NAMALWA (cell line): ENCODE measurements around the gene ABHD17A.
A peak's percentile ranks its signal among the peaks of the same experiment; 100 is the strongest.

Experiments
- DNase-seq: peaks from one replicate; pipeline ENCODE4 v3.0.0-alpha.2; 2015; ENCODE audit warnings: low spot score

Gene ABHD17A

DNA sequence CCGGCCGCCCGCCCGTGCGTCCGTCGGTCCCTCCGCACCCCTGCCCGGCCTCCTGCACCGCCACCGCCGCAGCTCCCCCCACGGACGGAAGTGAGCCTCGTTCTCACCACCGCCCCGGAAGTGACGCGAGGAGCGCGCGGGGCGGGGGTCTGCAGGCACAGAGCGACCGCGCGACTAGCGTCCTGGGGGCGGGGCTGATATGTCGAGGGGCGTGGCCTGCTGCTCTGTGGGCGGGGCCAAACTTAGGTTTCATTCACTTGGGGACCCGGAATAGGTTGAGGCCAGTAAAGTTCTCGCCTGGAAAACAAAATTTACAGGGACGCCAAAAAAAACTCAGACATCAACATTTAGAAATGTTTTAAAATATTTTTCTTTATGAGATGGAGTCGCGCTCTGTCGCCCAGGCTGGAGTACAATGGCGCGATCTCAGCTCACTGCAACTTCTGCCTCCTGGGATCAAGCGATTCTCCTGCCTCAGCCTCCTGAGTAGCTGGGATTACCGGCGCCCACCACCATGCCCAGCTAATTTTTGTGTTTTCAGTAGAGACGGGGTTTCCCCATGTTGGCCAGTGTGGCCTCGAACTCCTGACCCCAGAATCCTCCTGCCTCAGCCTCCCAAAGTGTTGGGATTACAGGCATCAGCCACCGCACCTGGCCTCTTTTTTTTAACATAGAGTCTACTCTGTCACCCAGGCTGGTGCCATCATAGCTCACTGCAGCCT is at the start of gene ABHD17A:
Gene ABHD17A, minus strand, starts transcription at position 99 of the 722 bp plus-strand sequence. CDS start 3,930 bp downstream, outside the sequence.
- peak; percentile 97 for DNase-seq

- no peak for DNase-seq
Measured at GRCh38 chr19:1933942-1934341, 48.6 kb upstream of the ABHD17A start.

DNA sequence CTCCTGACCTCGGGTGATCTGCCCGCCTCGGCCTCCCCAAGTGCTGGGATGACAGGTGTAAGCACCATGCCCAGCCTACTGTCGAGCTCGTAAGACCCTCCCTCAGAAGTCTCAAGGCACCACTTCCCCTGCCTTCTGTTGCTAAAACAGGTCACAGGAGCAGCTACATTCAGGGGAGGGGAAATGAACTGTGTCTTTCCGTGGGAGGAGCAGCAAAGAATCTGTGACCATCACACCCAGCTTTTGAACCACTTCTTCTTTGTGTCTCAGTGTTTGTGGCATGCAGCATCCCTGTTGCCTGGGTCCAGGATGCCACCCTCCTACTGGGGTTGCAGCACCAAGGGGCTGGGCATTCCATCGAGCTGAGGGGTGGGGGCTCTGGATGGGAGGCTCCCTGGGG is 47.9 kb upstream of the ABHD17A start:
- DNase-seq: no peak

DNA sequence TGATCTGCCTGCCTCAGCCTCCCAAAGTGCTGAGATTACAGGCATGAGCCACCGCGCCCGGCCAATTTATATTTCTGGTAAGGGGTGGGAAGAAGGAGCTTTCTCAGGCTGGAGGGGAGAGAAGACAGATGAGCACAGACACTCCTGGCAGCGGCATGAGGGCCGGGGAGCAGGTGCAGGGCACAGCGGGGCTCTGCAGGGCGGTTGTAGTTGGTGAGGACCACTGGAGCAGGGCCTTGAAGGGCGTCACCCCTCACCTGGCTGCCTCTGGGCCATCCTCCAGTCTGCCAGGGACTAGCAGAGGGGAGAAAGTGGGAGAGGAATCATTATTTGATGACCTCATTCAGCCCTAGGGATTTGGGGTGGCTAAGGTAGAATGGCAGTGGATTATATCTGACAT is 47.1 kb upstream of the ABHD17A start:
- no peak for DNase-seq

GRCh38 chr19:1931445-1931844 is 46.1 kb upstream of the ABHD17A start:
- no peak for DNase-seq

DNA sequence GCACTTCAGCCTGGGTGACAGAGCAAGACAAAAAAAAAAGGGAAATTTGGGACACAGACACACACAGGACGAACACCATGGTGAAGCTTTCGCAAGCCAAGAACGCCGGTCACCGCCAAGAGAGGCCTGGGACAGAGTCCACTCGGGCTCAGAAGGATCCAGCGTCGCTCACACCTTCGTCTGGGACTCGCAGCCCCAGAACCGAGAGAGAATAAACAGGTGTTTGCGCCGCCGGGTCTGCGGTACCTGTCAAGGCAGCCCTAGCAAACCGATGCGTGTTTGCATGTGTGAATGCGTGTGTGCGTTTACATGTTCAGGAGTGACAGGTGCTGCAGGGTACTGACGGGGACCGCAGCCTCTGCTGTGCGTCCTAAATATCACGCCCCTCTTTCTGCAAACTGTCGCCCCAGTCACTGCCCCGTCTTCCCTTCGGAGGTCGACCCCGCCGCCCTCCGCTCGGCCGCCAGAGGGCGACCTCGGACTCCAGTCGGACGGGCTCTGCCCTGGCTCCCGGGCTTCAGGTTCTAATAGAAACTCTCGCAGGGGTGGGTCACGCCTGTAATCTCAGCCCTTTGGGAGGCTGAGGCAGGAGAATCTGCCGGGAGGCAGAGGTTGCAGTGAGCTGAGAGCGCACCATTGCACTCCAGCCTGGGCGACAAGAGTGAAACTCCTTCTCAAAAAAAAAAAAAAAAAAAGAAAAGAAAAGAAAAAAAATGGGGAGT is 43.9 kb upstream of the ABHD17A start:
- DNase-seq: peak; percentile 90

GRCh38 chr19:1925544-1925943 is 40.2 kb upstream of the ABHD17A start:
- DNase-seq: no peak

DNA sequence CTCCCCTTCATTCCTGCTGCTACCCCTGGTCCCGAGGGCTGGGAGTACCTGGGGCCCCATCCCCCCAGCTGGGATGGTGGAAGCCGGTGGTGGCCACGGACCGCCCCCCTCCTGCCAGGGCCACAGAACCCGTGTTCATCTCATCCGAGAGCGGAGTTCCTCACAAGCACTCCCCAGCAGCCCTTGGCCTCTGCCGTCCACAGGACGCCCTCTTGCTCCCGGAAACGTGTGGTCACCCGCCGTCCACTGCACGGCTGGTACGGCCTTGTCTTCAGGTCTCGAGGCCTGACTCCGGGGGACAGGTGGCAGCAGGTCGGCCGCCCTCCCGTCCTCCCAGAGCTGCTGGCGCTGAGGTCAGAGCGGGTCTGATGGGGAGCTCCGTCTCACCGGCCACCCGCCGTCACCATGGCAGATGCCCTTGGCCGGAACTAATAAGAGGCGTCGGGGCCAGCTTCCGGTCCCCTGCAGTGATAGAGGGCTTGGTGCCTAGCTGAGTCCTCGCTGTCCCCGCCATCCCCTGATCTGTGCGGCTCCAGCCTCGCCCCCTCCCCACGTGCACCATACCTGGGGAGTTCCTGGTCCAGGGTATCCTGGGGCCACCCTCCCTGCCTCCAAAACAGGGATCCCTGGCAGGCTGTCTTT is 39.1 kb upstream of the ABHD17A start:
- no peak for DNase-seq

DNA sequence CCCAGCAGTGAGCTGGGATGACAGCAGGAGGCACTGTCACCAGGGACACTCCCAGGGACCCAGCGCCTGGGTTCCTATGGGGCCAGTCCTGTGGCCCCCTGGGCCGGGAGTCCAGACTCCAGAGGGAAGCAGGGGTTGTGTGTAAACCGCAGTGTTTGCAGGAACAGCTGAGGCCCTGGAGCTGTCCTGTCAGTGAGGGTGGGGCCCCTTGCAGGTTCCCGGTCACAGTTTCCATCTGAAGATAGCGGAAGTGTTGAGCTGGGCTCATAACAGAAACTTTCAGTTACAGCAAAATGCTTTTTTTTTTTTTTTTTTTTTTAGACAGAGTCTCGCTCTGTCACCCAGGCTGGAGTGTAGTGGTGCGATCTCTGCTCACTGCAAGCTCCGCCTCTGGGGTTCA is 38.0 kb upstream of the ABHD17A start:
- peak; percentile 48 for DNase-seq

DNA sequence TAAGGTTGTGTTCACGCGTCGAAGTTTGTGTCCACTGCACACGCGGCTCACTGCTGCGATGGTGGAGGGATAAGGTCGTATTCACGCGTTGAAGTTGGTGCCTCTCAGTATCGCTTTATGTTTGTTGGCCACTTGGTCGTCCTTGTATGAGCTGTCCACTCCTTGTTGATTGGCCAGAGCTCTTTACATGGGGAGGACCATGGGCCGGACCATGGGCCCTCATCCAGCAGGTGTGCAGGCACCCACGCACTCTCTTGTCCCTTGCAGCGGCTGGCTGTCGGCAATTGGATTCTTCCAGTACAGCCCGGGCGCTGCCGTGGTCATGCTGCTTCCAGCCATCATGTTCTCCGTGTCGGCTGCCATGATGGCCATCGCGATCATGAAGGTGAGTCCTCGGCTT is 37.5 kb upstream of the ABHD17A start:
- no peak for DNase-seq

DNA sequence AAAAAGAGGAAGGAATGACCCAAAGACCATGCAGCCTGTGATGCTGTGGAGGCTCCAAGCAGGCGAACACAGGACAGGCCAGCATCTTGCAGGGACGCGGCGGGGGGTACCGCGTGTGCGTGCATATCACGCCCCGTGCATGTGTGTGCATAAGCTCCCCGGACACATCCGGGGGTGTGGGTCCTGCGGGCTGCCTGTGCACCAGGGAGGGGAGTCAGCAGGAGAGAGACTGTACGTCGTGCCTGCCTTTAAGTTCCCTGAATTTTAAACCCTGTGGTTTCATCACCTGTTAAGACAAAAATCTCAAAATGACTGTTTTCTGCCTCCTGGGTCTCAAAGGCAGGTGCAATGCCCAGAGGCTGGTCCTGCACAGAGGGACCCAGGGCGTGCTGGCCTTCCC is 36.5 kb upstream of the ABHD17A start:
- no peak for DNase-seq

DNA sequence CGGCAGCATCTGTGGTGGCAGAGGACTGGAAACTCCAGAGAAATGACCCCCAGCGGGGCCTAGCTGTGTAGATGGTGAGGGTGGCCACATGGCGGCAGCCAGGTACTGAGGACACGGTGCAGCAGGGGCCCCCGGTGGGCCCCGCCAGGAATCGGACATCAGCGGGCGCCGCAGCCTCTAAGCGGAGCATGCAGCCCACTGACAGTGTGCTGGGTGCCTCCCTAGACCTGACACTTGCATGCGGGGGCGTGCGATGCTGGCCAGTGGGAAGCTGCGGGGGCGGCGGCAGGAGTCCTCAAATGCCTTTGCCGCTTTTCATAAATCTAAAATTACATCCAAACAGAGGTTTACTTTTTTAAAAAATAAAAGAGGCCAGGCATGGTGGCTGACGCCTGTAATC is 36.0 kb upstream of the ABHD17A start:
- DNase-seq: no peak

DNA sequence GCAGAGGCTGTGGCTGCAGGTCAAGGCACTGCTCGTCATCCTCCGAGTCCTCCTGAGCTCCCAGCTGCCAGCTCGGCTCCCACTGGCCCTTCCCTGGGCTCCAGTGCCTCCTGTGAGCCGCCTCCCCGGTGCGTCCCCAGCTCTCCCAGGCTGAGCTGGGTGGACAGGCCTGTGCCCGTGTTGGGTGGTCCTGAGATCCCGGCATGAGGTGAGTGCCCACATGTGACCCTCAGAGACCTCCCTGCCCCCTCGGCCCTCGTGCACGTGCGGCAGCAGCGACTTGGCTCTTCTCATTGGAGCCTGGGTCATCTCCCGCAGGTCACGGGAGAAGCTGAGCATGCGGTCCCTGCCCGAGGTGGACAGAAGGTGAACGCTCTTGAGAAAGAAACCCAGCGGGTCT is 35.3 kb upstream of the ABHD17A start:
- no peak for DNase-seq

DNA sequence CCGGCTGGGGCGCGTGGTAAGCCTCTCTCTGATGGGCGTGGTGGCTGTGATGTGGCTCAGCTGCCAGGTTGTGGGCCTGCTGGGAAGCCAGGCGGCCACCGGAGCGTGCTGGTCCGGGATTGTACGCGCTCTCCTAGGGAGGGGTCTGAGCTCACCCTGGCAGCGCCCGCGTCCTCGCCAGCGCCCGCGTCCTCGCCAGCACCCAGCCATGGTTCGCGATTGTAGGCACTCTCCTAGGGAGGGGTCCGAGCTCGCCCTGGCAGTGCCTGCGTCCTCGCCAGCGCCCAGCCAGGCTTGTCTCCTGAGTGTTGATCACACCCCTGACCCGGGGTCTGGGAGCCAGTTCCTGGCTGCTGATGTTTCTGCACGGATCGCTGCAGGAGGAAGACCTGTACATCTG is 33.7 kb upstream of the ABHD17A start:
- DNase-seq: no peak

GRCh38 chr19:1917926-1918325 is 32.6 kb upstream of the ABHD17A start:
- no peak for DNase-seq

DNA sequence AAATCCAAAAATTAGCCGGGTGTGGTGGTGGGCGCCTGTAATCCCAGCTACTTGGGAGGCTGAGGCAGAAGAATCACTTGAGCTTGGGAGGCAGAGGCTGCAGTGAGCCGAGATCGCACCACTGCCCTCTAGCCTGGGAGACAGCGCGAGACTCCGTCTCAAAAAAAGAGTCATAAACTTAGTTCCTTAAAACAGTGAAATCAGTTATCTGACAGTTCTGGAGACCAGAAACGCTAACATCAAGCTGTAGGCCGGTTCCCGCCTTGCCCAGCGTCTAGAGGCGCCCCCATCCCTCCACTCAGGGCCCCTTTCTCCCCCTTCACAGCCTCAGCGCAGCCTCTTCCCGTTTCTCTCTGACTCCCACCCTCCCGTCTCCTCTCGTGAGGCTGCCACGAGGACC is 31.9 kb upstream of the ABHD17A start:
- no peak for DNase-seq

DNA sequence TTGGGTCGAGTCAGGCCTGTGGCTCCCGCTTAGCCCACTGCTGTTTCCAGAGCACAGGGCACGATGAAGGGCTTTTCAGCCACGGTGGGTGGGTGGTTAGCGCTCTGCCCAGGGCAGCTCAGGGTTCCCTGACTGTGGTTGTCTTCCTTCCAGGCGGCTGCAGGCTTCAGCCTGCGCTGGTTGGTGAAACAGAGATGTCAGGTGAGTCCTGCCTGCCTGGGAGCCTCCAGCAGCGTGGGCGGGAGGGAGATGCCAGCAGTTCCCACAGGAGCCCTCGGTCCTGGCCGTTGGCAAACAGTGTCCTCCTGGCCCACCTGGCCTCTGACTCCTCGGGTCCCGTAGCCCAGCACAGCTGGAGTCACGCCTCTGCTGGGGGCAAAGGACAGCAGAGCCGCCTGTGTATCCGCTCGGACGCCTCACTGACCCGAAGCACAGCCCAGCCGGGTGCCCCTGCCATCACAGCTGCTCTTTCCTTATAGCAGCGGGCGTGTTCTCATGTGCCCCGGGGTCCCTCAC is 29.6 kb upstream of the ABHD17A start:
- no peak for DNase-seq

DNA sequence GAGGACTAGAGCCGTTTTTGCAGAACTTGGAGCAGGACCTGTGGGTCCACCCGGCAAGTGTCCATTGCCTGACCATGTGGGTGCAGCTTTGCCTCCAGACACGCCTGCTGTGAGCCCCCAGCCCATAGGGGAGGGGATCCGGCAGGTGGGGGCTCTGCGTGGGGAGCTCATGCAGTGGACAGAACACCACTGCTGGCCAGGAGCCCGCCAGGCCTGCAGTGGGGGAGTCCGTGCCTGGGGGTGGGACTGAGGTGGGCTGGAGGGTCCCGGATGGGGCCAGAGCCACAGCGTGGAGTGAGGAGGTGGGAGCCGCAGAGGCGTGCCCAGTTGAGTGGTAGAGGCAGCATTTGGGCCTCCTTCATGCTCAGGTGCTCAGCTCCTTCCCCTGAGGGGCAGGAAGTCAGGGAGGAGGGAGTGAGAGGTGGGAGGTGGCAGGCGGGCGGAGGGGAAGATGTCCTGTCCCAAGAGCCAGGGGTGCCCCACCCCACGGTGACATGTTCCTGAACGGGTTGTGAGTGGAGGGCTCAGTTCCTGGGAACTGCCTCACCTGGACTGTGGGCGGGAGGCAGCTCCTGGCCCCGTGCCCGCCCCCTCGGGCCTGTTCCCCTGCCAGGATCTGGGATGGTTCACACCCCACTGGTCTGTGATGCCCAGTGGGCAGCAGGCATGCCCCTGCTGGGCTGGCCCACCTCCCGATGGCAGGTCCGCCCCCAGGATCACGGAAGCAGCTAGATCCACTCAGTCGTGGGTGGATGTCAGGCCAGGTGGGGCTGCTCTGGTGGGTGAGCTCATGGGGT is 28.7 kb upstream of the ABHD17A start:
- DNase-seq: no peak

DNA sequence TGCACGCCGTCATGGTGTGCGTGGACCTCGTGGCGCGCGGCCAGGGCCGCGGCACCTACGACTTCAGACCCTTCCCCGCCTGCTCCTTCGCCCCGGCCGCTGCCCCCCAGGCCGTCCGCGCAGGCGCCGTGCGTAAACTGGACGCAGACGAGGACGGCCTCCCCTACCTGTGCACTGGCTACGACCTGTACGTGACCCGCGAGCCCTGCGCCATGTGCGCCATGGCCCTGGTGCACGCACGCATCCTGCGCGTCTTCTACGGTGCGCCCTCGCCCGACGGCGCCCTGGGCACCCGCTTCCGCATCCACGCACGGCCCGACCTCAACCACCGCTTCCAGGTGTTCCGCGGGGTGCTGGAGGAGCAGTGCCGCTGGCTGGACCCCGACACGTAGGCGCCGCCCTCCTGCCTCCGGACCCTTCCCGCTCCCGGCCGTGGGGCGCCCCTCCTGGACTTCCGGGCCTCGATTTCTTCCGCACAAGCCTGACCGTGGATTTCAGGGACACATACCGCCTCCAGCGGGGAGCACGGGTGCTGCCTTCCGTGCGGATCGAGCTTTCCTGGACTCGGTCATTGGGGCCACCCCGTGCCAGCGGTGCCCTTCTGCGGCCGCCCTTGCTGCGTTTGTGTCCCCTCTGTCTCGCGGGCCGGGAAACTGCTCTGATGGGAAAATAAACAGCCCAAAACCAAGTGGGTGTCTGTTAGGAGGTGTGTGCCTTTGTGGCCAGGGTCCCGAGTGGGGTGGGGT is 27.6 kb upstream of the ABHD17A start:
- DNase-seq: no peak

GRCh38 chr19:1911995-1912394 is 26.7 kb upstream of the ABHD17A start:
- no peak for DNase-seq

DNA sequence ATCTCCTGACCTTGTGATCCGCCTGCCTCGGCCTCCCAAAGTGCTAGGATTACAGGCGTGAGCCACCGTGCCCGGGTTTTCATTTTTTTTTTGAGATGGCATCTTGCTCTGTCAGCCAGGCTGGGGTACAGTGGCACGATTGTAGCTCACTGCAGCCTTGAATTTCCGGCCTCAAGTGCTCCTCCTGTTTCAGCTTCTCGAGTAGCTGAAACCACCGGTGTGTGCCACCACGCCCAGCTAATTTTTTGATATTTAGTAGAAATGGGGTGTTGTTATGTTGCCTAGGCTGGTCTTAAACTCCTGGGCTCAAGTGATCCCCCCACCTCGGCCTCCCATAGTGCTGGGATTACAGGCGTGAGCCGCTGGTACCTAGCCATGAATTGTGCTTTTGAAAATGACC is 25.8 kb upstream of the ABHD17A start:
- DNase-seq: no peak

- no peak for DNase-seq
Measured at GRCh38 chr19:1910177-1910576, 24.9 kb upstream of the ABHD17A start.
